GM21825 (cell line): ENCODE results near the gene MAZ.
"Not testable (repeated sequence)": the region's sequence is repeated elsewhere in the genome, so short reads cannot be mapped to it uniquely, and the experiment has no call there.

Source experiments
- ATAC-seq: cut with Tn5 transposase; IDR thresholded peaks from one replicate; pipeline ENCODE4 v1.9.1; 2021; ENCODE audit warnings: mild to moderate bottlenecking, moderate library complexity; ENCODE audit not compliant: unreplicated experiment

Gene MAZ

GRCh38 chr16:29821643-29822115 is 15.3 kb downstream of the MAZ start:
- no peak for ATAC-seq

GRCh38 chr16:29824589-29825144 is 18.3 kb downstream of the MAZ start:
- ATAC-seq = no peak

GRCh38 chr16:29825145-29826044 is 19.1 kb downstream of the MAZ start:
- no peak for ATAC-seq

GRCh38 chr16:29826342-29826695 is 20.0 kb downstream of the MAZ start:
- ATAC-seq = no peak

- ATAC-seq = no peak
Measured at GRCh38 chr16:29830774-29831173, 24.4 kb downstream of the MAZ start.

GRCh38 chr16:29831490-29831889 is 25.2 kb downstream of the MAZ start:
- ATAC-seq = no peak

GRCh38 chr16:29833219-29833618 is 26.9 kb downstream of the MAZ start:
- ATAC-seq = not testable (repeated sequence)

GRCh38 chr16:29834079-29834478 is 27.8 kb downstream of the MAZ start:
- no peak for ATAC-seq

GRCh38 chr16:29835926-29836325 is 29.6 kb downstream of the MAZ start:
- no peak for ATAC-seq

GRCh38 chr16:29836623-29837022 is 30.3 kb downstream of the MAZ start:
- no peak for ATAC-seq

GRCh38 chr16:29837841-29838240 is 31.5 kb downstream of the MAZ start:
- no peak for ATAC-seq

GRCh38 chr16:29839822-29840221 is 33.5 kb downstream of the MAZ start:
- no peak for ATAC-seq

- no peak for ATAC-seq
Measured at GRCh38 chr16:29840240-29840639, 33.9 kb downstream of the MAZ start.

GRCh38 chr16:29841631-29842030 is 35.3 kb downstream of the MAZ start:
- no peak for ATAC-seq

- ATAC-seq = no peak
Measured at GRCh38 chr16:29842732-29843346, 36.5 kb downstream of the MAZ start.

GRCh38 chr16:29843931-29844330 is 37.6 kb downstream of the MAZ start:
- ATAC-seq = no peak

- no peak for ATAC-seq
Measured at GRCh38 chr16:29844575-29845331, 38.4 kb downstream of the MAZ start.

GRCh38 chr16:29845656-29846055 is 39.3 kb downstream of the MAZ start:
- no peak for ATAC-seq

GRCh38 chr16:29848420-29849297 is 42.3 kb downstream of the MAZ start:
- ATAC-seq = no peak

GRCh38 chr16:29849505-29849904 is 43.2 kb downstream of the MAZ start:
- ATAC-seq = no peak
